Stomach (tissue), 4 donors: ENCODE data around the gene SLC25A13.

Source experiments
- CTCF ChIP-seq, 7 experiments: fragments of 450-650 bp in 4 of 7; fragments of 200-600 bp in 3 of 7; sonication (generic) in 3 of 7; IDR thresholded peaks; one replicate each; pipeline ENCODE4 v1.5.1; 2016 to 2019; ENCODE audit warnings: antibody characterized with exemption in 7 of 7, control low read depth in 2 of 7, mild to moderate bottlenecking in 1 of 7
- EP300 ChIP-seq: sonication (generic); formaldehyde crosslinking; IDR thresholded peaks from one replicate; pipeline ENCODE4 v1.6.1; 2017; ENCODE audit warnings: antibody characterized with exemption
- POLR2AphosphoS5 ChIP-seq, 3 donors: sonication (generic); formaldehyde crosslinking; IDR thresholded peaks; one replicate each; pipeline ENCODE4 v1.6.1; 2016; ENCODE audit warnings: antibody characterized with exemption in 3 of 3

- no peak for TF ChIP-seq CTCF (IDR thresholded peaks at IDR 0.05)
- no peak for TF ChIP-seq EP300
- TF ChIP-seq POLR2AphosphoS5 (IDR thresholded peaks at IDR 0.05): no peak
Observed at GRCh38 chr7:96304573-96304972, 17.3 kb downstream of the SLC25A13 start.
